Heart right ventricle (tissue), 16 donors: ENCODE results near the gene C19orf25. TPM values are rescaled to one million over a fixed set of nuclear protein-coding genes. Genes with fewer than 3 reads are reported as not detected.

Source experiments
- ATAC-seq, 8 donors: fragments of 200-7000 bp; cut with Tn5 transposase; one replicate each; pipeline ENCODE4 v1.9.1; 2020; ENCODE audit warnings: mild to moderate bottlenecking in 8 of 8, moderate library complexity in 8 of 8, moderate number of reproducible peaks in 1 of 8
- DNase-seq, 2 donors: peaks; one replicate each; pipeline ENCODE4 v3.0.0-alpha.2; 2020
- H3K27ac ChIP-seq, 10 donors: fragments of 200-600 bp; sonication (generic) in 2 of 10; one replicate each; pipeline versions ENCODE4 v1.5.0 to v1.8.0; 2020 to 2022; ENCODE audit warnings: mild to moderate bottlenecking in 3 of 10
- H3K27me3 ChIP-seq, 7 donors: fragments of 200-600 bp; one replicate each; pipeline ENCODE4 v1.8.0; 2021 to 2022; ENCODE audit warnings: mild to moderate bottlenecking in 2 of 7
- H3K36me3 ChIP-seq, 9 donors: fragments of 200-600 bp; sonication (generic) in 1 of 9; one replicate each; pipeline versions ENCODE4 v1.5.0 to v1.8.0; 2020 to 2022; ENCODE audit warnings: mild to moderate bottlenecking in 2 of 9
- H3K4me1 ChIP-seq, 9 donors: fragments of 200-600 bp; sonication (generic) in 1 of 9; one replicate each; pipeline versions ENCODE4 v1.5.0 to v1.8.0; 2020 to 2022; ENCODE audit warnings: mild to moderate bottlenecking in 4 of 9
- H3K4me3 ChIP-seq, 10 donors: fragments of 200-600 bp; sonication (generic) in 2 of 10; one replicate each; pipeline versions ENCODE4 v1.5.0 to v1.8.0; 2020 to 2022; ENCODE audit warnings: mild to moderate bottlenecking in 7 of 10, moderate library complexity in 2 of 10
- H3K9me3 ChIP-seq, 11 donors: fragments of 200-600 bp in 10 of 11; sonication (generic) in 2 of 11; one replicate each; pipeline versions ENCODE4 v1.5.0 to v1.8.0; 2013 to 2022; ENCODE audit warnings: mild to moderate bottlenecking in 2 of 11, control low read depth in 1 of 11, moderate library complexity in 1 of 11
- CTCF ChIP-seq, 9 donors: fragments of 200-600 bp; sonication (generic) in 2 of 9; IDR thresholded peaks; one replicate each; pipeline versions ENCODE4 v1.5.0 to v1.8.0; 2021 to 2022; ENCODE audit warnings: antibody characterized with exemption in 9 of 9, mild to moderate bottlenecking in 5 of 9, moderate library complexity in 1 of 9
- WGBS, 2 donors: extraction: QIAGEN DNeasy Blood & Tissue Kit; methylation state at CpG; one replicate each; pipeline ENCODE4 v1.1.7; 2013; ENCODE audit warnings: inconsistent platforms in 1 of 2; 5-methylcytosine and 5-hydroxymethylcytosine counted together
- intact Hi-C, 10 donors: fragments of 100-400 bp; cut with DNase I; formaldehyde crosslinking; loops; one replicate each; pipeline versions ENCODE4 v1.11.1 to v1.14.2; 2022
- polyA plus RNA-seq, 2 donors: library from polyadenylated mRNA; stranded (reverse); fragments of 200-250 nt; gene quantifications; one replicate each; pipeline ENCODE4 v1.2.3, GENCODE V29; 2013
- total RNA-seq, 10 donors: library from RNA; stranded (reverse); fragmentation: NEBNext Ultra II Directional in 3 of 10; extraction: Animal tissue kit (Norgen Biotek cat#: 25700) in 3 of 10; gene quantifications; one replicate each; pipeline versions ENCODE4 v1.2.1 to v1.2.4, GENCODE V29; 2021 to 2023
- donor health status: Arrhythmogenic right ventricular cardiomyopathy.
- donor health status: ischemic (EF 13 %, LVEDD 7.1; RV severe dilation, severe dysfunction).
- donor health status: healthy with polysubstance abuse.
- donor health status: DM: no; HTN: yes; CAD: no.
- donor health status: DM: no; HTN: no; CAD: no.
- donor health status: ischemic (EF 25% LVEDD 6.9; RV normal size, moderate dysfunction).
- donor health status: ischemic (EF 25% LVEDD 5.7; RV mildly dilated, moderate dysfunction).
- donor health status: healthy.
- donor health status: DM: yes; HTN: yes; CAD: no.
- donor health status: Ischemic cardiomyopathy.
- donor health status: ischemic (EF 35%, LVEDD 5.7; RV mildly dilated, moderate dysfunction).
- donor health status: nonischemic (EF 11% LVEDD 7.7; RV severe dilation, severe dysfunction).
- donor health status: DM: yes; HTN: yes; CAD: no.
- donor health status: PGD.
- donor health status: ischemic (EF 29% LVEDD 5.4; RV normal size, mild dysfunction).
- donor health status: nonischemic (EF 23%, LVEDD 6.1; RV moderate dilation, normal function).

Gene C19orf25
- total and polyA plus RNA-seq, 12 donors = 12.7 to 29.8 (median 15.4) TPM

- no peak for ATAC-seq
- peaks cover 0 to 9% (median 6%) of the 10 kb centered on the region in 9 donors for H3K4me1 ChIP-seq
- intact Hi-C loops = no loop called here
- H3K27me3 ChIP-seq = no peaks in the 10 kb centered on the region
- no peak overlapping the region for H3K27ac ChIP-seq
- no peaks in the 10 kb centered on the region for H3K36me3 ChIP-seq
- DNase-seq = no peak
- no peak overlapping the region for H3K4me3 ChIP-seq
- H3K9me3 ChIP-seq = no peaks in the 10 kb centered on the region
- 91 to 92% methylated on average over 23 of the region's 23 CpGs for WGBS, 2 donors
- TF ChIP-seq CTCF (IDR thresholded peaks at IDR 0.05) = no peak
Observed at GRCh38 chr19:1483979-1484428, 5.0 kb upstream of the C19orf25 start.

- no peak for ATAC-seq
- intact Hi-C loops = no loop called here
Observed at GRCh38 chr19:1483131-1483978, 4.3 kb upstream of the C19orf25 start.

GRCh38 chr19:1482361-1483130, 3.5 kb upstream of the C19orf25 start:
- 81 to 84% methylated on average over 37 of the region's 37 CpGs for WGBS, 2 donors
- peak in 1 of 8 donors; percentile 3 for ATAC-seq
- TF ChIP-seq CTCF (IDR thresholded peaks at IDR 0.05) = no peak

More at GRCh38 chr19:1483131-1483978, 4.3 kb upstream of the C19orf25 start:
- Histone ChIP-seq H3K4me3 (no peak overlapping the region), H3K36me3 (no peaks in the 10 kb centered on the region), H3K9me3 (no peaks in the 10 kb centered on the region), H3K27ac (no peak overlapping the region), H3K27me3 (no peaks in the 10 kb centered on the region), H3K4me1 (peaks cover 0 to 14% (median 8%) of the 10 kb centered on the region in 9 donors)
- TF ChIP-seq CTCF (IDR thresholded peaks at IDR 0.05) = no peak
- WGBS, 2 donors = 89 to 91% methylated on average over 54 to 77 of the region's 77 CpGs
- no peak for DNase-seq

GRCh38 chr19:1481893-1482360, 2.9 kb upstream of the C19orf25 start:
- H3K9me3 ChIP-seq = no peaks in the 10 kb centered on the region
- no peak overlapping the region for H3K4me3 ChIP-seq
- H3K27ac ChIP-seq = no peak overlapping the region
- 89 to 93% methylated on average over 27 to 36 of the region's 36 CpGs for WGBS, 2 donors
- intact Hi-C loops = no loop called here
- no peaks in the 10 kb centered on the region for H3K27me3 ChIP-seq
- no peak for TF ChIP-seq CTCF (IDR thresholded peaks at IDR 0.05)
- peaks cover 0 to 27% (median 20%) of the 10 kb centered on the region in 9 donors for H3K4me1 ChIP-seq
- ATAC-seq = peak in 1 of 8 donors; percentile 4
- DNase-seq = no peak
- H3K36me3 ChIP-seq = peaks cover 0 to 6% (median 0%) of the 10 kb centered on the region in 9 donors

More at GRCh38 chr19:1482361-1483130, 3.5 kb upstream of the C19orf25 start:
- intact Hi-C loops = no loop called here
- H3K4me3 ChIP-seq = no peak overlapping the region
- H3K27ac ChIP-seq = no peak overlapping the region
- H3K27me3 ChIP-seq = no peaks in the 10 kb centered on the region
- H3K36me3 ChIP-seq = peaks cover 0 to under 1% (median 0%) of the 10 kb centered on the region in 9 donors
- no peaks in the 10 kb centered on the region for H3K9me3 ChIP-seq
- no peak for DNase-seq
- H3K4me1 ChIP-seq = peaks cover 0 to 22% (median 16%) of the 10 kb centered on the region in 9 donors
